ENCODE data around the gene LRRIQ3. TPM values are rescaled to one million over a fixed set of nuclear protein-coding genes. Genes with fewer than 3 reads are reported as not detected.

Gene LRRIQ3
- total and polyA plus RNA-seq, 9 of the 15 experiments (the other 6 are each of a cell fraction or from before 2014, with no cell fraction given), result 0.27 to 2.8 (median 1.7) TPM

DNA sequence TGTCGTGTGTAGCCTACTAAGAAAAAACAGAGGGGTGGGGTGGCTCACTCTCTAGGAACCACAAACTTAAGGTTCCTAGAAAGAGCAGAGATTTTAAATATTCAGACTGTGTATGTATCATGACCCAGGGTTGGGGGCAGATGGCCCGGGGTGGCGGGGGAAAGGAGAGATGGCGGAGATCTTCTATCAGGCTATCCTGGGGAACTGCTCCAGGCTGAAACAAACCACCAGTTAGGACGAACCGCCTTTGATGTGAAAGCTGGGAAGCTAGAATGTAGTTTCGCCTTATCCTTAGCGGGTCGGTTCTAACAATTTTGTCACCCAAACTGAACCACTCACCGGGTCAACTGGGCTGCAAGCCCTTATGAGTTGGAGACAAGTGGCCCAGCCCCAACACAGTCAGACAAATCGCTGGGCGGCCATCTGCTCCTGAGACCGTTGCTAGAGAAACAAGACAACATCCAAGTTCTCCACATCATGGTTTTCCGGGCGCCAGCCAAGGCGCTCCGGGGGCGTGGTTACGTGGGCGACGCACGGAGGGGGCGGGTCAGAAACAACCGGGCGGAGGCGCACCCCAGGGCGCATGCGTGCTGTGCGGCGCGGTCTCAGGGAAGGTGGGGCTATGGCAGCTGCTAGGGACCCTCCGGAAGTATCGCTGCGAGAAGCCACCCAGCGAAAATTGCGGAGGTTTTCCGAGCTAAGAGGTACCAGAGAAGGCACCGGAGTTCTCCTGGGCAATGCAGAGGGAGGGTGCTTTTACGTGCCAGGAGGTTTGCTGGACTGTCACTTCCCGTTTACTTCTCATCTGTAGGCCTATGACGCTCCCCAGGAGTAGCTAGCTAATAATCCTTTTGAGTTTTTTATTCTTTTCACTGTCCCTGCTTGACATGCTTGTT lies at the start of gene LRRIQ3, which contains the start of gene FPGT (continued):
- TF ChIP-seq, protein P1, sequence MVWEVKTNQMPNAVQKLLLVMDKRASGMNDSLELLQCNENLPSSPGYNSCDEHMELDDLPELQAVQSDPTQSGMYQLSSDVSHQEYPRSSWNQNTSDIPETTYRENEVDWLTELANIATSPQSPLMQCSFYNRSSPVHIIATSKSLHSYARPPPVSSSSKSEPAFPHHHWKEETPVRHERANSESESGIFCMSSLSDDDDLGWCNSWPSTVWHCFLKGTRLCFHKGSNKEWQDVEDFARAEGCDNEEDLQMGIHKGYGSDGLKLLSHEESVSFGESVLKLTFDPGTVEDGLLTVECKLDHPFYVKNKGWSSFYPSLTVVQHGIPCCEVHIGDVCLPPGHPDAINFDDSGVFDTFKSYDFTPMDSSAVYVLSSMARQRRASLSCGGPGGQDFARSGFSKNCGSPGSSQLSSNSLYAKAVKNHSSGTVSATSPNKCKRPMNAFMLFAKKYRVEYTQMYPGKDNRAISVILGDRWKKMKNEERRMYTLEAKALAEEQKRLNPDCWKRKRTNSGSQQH (CRISPR knock-in tag; IDR thresholded peaks at IDR 0.05), result no peak
- TF ChIP-seq ASH1L (IDR thresholded peaks at IDR 0.05; ENCODE audit: borderline replicate concordance, low read depth, partially characterized antibody) (no peak), TAF1 (IDR thresholded peaks at IDR 0.05; ENCODE audit: control insufficient read depth, extremely low read depth, insufficient read depth, low read length, severe bottlenecking) (peak; percentile 65), GABPB2 (CRISPR knock-in tag; conservative IDR thresholded peaks at IDR 0.05) (no peak), ILK (tag; IDR thresholded peaks at IDR 0.05; ENCODE audit: borderline replicate concordance, low read depth) (no peak), MXI1 (IDR thresholded peaks at IDR 0.05; ENCODE audit: low read depth, low read length) (peak; percentile 71), SPI1 (IDR thresholded peaks at IDR 0.05; ENCODE audit: borderline replicate concordance, low read depth, low read length) (peak; percentile 70), TAF15 (IDR thresholded peaks at IDR 0.05; ENCODE audit: low read depth, low read length) (no peak), CTBP1 (IDR thresholded peaks at IDR 0.05; ENCODE audit: borderline replicate concordance) (peak; percentile 85), PHF8 (IDR thresholded peaks at IDR 0.05; ENCODE audit: borderline replicate concordance, low read length) (peak; percentile 87; the same call in 1 of the 2 replicates), ZBTB7A (IDR thresholded peaks at IDR 0.05; ENCODE audit: borderline replicate concordance, control insufficient read depth, low read depth, low read length) (peak; percentile 68; the same call in 1 of the 2 replicates)
- TF ChIP-seq, protein P2, sequence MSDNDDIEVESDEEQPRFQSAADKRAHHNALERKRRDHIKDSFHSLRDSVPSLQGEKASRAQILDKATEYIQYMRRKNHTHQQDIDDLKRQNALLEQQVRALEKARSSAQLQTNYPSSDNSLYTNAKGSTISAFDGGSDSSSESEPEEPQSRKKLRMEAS (CRISPR knock-in tag; IDR thresholded peaks at IDR 0.05), result peak; percentile 59
- TF ChIP-seq, protein P3, sequence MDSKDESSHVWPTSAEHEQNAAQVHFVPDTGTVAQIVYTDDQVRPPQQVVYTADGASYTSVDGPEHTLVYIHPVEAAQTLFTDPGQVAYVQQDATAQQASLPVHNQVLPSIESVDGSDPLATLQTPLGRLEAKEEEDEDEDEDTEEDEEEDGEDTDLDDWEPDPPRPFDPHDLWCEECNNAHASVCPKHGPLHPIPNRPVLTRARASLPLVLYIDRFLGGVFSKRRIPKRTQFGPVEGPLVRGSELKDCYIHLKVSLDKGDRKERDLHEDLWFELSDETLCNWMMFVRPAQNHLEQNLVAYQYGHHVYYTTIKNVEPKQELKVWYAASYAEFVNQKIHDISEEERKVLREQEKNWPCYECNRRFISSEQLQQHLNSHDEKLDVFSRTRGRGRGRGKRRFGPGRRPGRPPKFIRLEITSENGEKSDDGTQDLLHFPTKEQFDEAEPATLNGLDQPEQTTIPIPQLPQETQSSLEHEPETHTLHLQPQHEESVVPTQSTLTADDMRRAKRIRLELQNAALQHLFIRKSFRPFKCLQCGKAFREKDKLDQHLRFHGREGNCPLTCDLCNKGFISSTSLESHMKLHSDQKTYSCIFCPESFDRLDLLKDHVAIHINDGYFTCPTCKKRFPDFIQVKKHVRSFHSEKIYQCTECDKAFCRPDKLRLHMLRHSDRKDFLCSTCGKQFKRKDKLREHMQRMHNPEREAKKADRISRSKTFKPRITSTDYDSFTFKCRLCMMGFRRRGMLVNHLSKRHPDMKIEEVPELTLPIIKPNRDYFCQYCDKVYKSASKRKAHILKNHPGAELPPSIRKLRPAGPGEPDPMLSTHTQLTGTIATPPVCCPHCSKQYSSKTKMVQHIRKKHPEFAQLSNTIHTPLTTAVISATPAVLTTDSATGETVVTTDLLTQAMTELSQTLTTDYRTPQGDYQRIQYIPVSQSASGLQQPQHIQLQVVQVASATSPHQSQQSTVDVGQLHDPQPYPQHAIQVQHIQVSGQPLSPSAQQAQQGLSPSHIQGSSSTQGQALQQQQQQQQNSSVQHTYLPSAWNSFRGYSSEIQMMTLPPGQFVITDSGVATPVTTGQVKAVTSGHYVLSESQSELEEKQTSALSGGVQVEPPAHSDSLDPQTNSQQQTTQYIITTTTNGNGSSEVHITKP (IDR thresholded peaks at IDR 0.05; ENCODE audit: partially characterized antibody), result no peak
- TF ChIP-seq, protein P4, sequence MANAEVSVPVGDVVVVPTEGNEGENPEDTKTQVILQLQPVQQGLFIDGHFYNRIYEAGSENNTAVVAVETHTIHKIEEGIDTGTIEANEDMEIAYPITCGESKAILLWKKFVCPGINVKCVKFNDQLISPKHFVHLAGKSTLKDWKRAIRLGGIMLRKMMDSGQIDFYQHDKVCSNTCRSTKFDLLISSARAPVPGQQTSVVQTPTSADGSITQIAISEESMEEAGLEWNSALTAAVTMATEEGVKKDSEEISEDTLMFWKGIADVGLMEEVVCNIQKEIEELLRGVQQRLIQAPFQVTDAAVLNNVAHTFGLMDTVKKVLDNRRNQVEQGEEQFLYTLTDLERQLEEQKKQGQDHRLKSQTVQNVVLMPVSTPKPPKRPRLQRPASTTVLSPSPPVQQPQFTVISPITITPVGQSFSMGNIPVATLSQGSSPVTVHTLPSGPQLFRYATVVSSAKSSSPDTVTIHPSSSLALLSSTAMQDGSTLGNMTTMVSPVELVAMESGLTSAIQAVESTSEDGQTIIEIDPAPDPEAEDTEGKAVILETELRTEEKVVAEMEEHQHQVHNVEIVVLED (CRISPR knock-in tag; IDR thresholded peaks at IDR 0.05), result peak; percentile 86
- TF ChIP-seq, protein P5, sequence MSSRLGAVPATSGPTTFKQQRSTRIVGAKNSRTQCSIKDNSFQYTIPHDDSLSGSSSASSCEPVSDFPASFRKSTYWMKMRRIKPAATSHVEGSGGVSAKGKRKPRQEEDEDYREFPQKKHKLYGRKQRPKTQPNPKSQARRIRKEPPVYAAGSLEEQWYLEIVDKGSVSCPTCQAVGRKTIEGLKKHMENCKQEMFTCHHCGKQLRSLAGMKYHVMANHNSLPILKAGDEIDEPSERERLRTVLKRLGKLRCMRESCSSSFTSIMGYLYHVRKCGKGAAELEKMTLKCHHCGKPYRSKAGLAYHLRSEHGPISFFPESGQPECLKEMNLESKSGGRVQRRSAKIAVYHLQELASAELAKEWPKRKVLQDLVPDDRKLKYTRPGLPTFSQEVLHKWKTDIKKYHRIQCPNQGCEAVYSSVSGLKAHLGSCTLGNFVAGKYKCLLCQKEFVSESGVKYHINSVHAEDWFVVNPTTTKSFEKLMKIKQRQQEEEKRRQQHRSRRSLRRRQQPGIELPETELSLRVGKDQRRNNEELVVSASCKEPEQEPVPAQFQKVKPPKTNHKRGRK (tag; IDR thresholded peaks at IDR 0.05), result no peak
